ENCODE results near the gene CRYBA4. TPM values are rescaled to one million over a fixed set of nuclear protein-coding genes. Genes with fewer than 3 reads are reported as not detected.

CRYBA4 gene
- total RNA-seq, 1 donor from 2014 or later, result not detected

Other genes starting within 250 kb of the CRYBA4 start
- 7.5 and 8.2 TPM in 2 replicates for gene ASPHD2, start 192.7 kb upstream of the CRYBA4 start, total RNA-seq
- gene HPS4, start 138.2 kb upstream of the CRYBA4 start, total RNA-seq, result 18.0 and 18.4 TPM in 2 replicates
- 17.6 and 28.9 TPM in 2 replicates for gene SRRD, start 138.1 kb upstream of the CRYBA4 start, total RNA-seq
- gene TFIP11, start 109.5 kb upstream of the CRYBA4 start, total RNA-seq, result 40.1 and 57.1 TPM in 2 replicates
- 33.6 and 56.7 TPM in 2 replicates for gene TPST2, start 31.8 kb upstream of the CRYBA4 start, total RNA-seq
- not detected in 2 replicates for gene CRYBB1, start 3.9 kb upstream of the CRYBA4 start, total RNA-seq
- 0.26 and 0.32 TPM in 2 replicates for gene MIAT, start 35.6 kb downstream of the CRYBA4 start, total RNA-seq